Esophagus squamous epithelium (tissue), 5 donors: ENCODE measurements around the gene UBAP2L. TPM values are rescaled to one million over a fixed set of nuclear protein-coding genes. Genes with fewer than 3 reads are reported as not detected.
"Not testable (repeated sequence)": the region's sequence is repeated elsewhere in the genome, so short reads cannot be mapped to it uniquely, and the experiment has no call there.

Experiments used
- DNase-seq: peaks from one replicate; lab custom pipeline; 2025; lab: John Stamatoyannopoulos, UW
- H3K27ac ChIP-seq, 4 donors: fragments of 200-600 bp; sonication (generic); one replicate each; pipeline ENCODE4 v1.5.1; 2016 to 2019; ENCODE audit warnings: mild to moderate bottlenecking in 1 of 4
- H3K27me3 ChIP-seq, 4 donors: fragments of 200-600 bp; sonication (generic); 1 replicate in 3 of 4; 2 replicates in 1 of 4; pipeline versions ENCODE4 v1.5.1 to v1.6.0; 2017 to 2021; ENCODE audit warnings: antibody characterized with exemption in 1 of 4
- H3K36me3 ChIP-seq, 3 donors: fragments of 200-600 bp; sonication (generic); one replicate each; pipeline ENCODE4 v1.5.1; 2016 to 2019
- H3K4me1 ChIP-seq, 3 donors: fragments of 200-600 bp; sonication (generic); one replicate each; pipeline ENCODE4 v1.5.1; 2017 to 2019
- H3K4me3 ChIP-seq, 4 donors: fragments of 200-600 bp; sonication (generic); 1 replicate in 3 of 4; 2 replicates in 1 of 4; pipeline ENCODE4 v1.5.1; 2016 to 2019; ENCODE audit warnings: mild to moderate bottlenecking in 2 of 4, moderate library complexity in 1 of 4
- H3K9me3 ChIP-seq, 3 donors: fragments of 200-600 bp; sonication (generic); one replicate each; pipeline ENCODE4 v1.5.1; 2016 to 2019
- CTCF ChIP-seq, 6 experiments: fragments of 450-650 bp in 4 of 6; fragments of 200-600 bp in 2 of 6; sonication (generic) in 2 of 6; IDR thresholded peaks; one replicate each; pipeline ENCODE4 v1.5.1; 2016 to 2019; ENCODE audit warnings: antibody characterized with exemption in 6 of 6, mild to moderate bottlenecking in 4 of 6, moderate library complexity in 4 of 6
- POLR2A ChIP-seq, 4 donors: fragments of 450-650 bp; IDR thresholded peaks; one replicate each; pipeline ENCODE4 v1.6.1; 2017; ENCODE audit warnings: antibody characterized with exemption in 4 of 4, mild to moderate bottlenecking in 4 of 4, moderate library complexity in 3 of 4
- WGBS, 2 donors: methylation state at CpG; one replicate each; pipeline ENCODE4 v1.1.5; 2018; 5-methylcytosine and 5-hydroxymethylcytosine counted together
- intact Hi-C: fragments of 100-400 bp; cut with DNase I; formaldehyde crosslinking; loops from one replicate; pipeline ENCODE4 v1.15.0; 2022
- small RNA-seq, 4 donors: library from RNA; depleted of rRNA; stranded (forward); fragments of <200 nt; gene quantifications; one replicate each; pipeline ENCODE3, GENCODE V24; 2016
- total RNA-seq, 4 donors: library from RNA; depleted of rRNA; stranded (reverse); fragments of >200 nt; gene quantifications; one replicate each; pipeline ENCODE4 v1.1.0, GENCODE V29; 2016
- donor health status: DM: yes; HTN: yes; CAD: no.

The UBAP2L gene
- total RNA-seq, 4 donors from 2014 or later: 57.8 to 69.5 (median 69.1) TPM

- DNase-seq, H3K9me3 ChIP-seq, H3K27me3 ChIP-seq, H3K27ac ChIP-seq, H3K4me3 ChIP-seq, H3K4me1 ChIP-seq, intact Hi-C loops, H3K36me3 ChIP-seq: not testable (repeated sequence)
- 77 to 81% methylated on average over 10 to 11 of the region's 13 CpGs for WGBS, 2 donors
These were observed 91.7 kb downstream of the UBAP2L start for GRCh38 chr1:154312229-154313065.

DNA sequence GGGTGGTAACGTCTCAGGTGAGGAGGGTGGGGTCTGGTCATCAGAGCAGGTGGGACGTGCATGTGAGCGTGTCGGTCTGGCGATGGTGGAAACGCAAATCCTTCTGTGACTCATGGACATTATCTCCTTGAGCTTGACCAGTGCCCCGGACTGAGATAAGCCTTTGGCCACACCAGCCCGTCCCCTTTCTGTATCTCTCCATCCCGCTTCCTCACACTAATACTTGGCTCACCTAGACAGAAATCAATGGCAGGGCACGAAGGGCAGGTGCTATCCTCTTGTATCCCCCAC is 92.3 kb downstream of the UBAP2L start:
- H3K4me3 ChIP-seq: no peak overlapping the region
- no peaks in the 10 kb centered on the region for H3K36me3 ChIP-seq
- H3K27me3 ChIP-seq: no peaks in the 10 kb centered on the region
- intact Hi-C loops: no loop called here
- DNase-seq: no peak
- TF ChIP-seq POLR2A (IDR thresholded peaks at IDR 0.05) (no peak), CTCF (IDR thresholded peaks at IDR 0.05) (no peak)
- WGBS, 2 donors: 82 to 86% methylated on average over 9 to 10 of the region's 10 CpGs
- H3K9me3 ChIP-seq: no peaks in the 10 kb centered on the region
- H3K27ac ChIP-seq: no peak overlapping the region
- H3K4me1 ChIP-seq: no peaks in the 10 kb centered on the region

DNA sequence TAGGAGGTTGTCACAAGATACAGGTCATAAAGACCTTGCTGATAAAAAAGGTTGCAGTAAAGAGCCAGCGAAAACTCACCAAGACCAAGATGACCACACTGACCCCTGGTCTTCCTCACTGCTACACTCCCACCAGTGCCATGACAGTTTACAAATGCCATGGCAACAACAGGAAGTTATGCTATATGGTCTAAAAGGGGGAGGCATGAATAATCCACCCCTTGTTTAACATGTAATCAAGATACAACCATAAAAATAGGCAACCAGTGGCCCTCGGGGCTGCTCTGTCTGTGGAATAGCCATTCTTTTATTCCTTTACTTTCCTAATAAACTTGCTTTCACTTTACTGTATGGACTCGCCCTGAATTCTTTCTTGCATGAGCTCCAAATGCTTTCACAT is 93.5 kb downstream of the UBAP2L start:
- intact Hi-C loops, H3K4me1 ChIP-seq, H3K27me3 ChIP-seq, H3K36me3 ChIP-seq, DNase-seq, H3K9me3 ChIP-seq, H3K27ac ChIP-seq, H3K4me3 ChIP-seq: not testable (repeated sequence)
- 62 to 74% methylated on average over 3 of the region's 3 CpGs for WGBS, 2 donors

GRCh38 chr1:154316704-154317103 is 95.9 kb downstream of the UBAP2L start:
- H3K27me3 ChIP-seq: no peaks in the 10 kb centered on the region
- WGBS, 2 donors: 74 to 80% methylated on average over 1 of the region's 1 CpG
- no peak overlapping the region for H3K27ac ChIP-seq
- no peak for TF ChIP-seq POLR2A (IDR thresholded peaks at IDR 0.05)
- no peak for TF ChIP-seq CTCF (IDR thresholded peaks at IDR 0.05)
- H3K4me3 ChIP-seq: no peak overlapping the region
- no peaks in the 10 kb centered on the region for H3K36me3 ChIP-seq
- intact Hi-C loops: no loop called here
- DNase-seq: no peak
- no peaks in the 10 kb centered on the region for H3K4me1 ChIP-seq
- H3K9me3 ChIP-seq: no peaks in the 10 kb centered on the region

DNA sequence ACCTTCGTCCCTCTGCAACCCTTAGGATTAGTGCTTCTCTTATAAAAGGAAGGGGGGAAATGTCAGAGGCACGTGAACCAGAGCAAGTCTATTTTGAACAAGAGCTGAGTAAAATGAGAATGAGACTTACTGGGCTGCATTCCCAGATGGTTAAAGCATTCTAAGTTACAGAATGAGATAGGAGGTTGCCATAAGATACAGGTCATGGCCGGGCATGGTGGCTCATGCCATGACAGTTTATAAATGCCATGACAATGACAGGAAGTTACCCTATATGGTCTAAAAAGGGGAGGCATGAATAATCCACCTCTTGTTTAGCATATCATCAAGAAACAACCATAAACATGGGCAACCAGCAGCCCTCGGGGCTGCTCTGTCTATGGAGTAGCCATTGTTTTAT is 97.6 kb downstream of the UBAP2L start:
- Histone ChIP-seq H3K9me3 (no peaks in the 10 kb centered on the region), H3K27me3 (peaks cover 0 to 11% (median 0%) of the 10 kb centered on the region in 4 donors), H3K4me1 (no peaks in the 10 kb centered on the region), H3K4me3 (no peak overlapping the region), H3K27ac (no peak overlapping the region), H3K36me3 (no peaks in the 10 kb centered on the region)
- WGBS, 2 donors: 41 to 70% methylated on average over 4 of the region's 4 CpGs
- TF ChIP-seq POLR2A (IDR thresholded peaks at IDR 0.05): no peak
- no peak for TF ChIP-seq CTCF (IDR thresholded peaks at IDR 0.05)
- intact Hi-C loops: no loop called here
- no peak for DNase-seq

Small RNAs within 50 kb of the gene (small RNA-seq; reads per million reads assigned to genes)
- gene MIR190B (0 to 0.74 (median 0.50) reads per million in 4 donors), gene RF00273 (0 to 0.07 (median 0) reads per million in 4 donors), gene RNU6-121P (0 reads per million in 4 donors), gene RNU6-239P (0 reads per million in 4 donors), gene SNORA58B (0 reads per million in 4 donors)

Other genes starting within 250 kb of the UBAP2L start
- gene JTB, start 243.3 kb upstream of the UBAP2L start, total RNA-seq: 100 to 1,000 TPM; 144 to 225 (median 204) TPM
- 10 to 100 TPM; 24.1 to 45.8 (median 35.5) TPM for gene RAB13, start 234.6 kb upstream of the UBAP2L start, total RNA-seq
- 1,000 to 10,000 TPM in 3 of 4 donors, 100 to 1,000 TPM in 1; 688 to 4,009 (median 2,458) TPM for gene RPS27, start 230.2 kb upstream of the UBAP2L start, total RNA-seq
- under 1 TPM in 2 of 4 donors, not detected in 2; 0.09 to 0.19 TPM for gene NUP210L, start 65.9 kb upstream of the UBAP2L start, total RNA-seq
- 100 to 1,000 TPM; 216 to 387 (median 316) TPM for gene TPM3, start 28.9 kb upstream of the UBAP2L start, total RNA-seq
- gene CFAP141, start 14.6 kb upstream of the UBAP2L start, total RNA-seq: not detected
- gene HAX1, start 51.7 kb downstream of the UBAP2L start, total RNA-seq: 100 to 1,000 TPM in 1 of 4 donors, 10 to 100 TPM in 3; 39.3 to 105 (median 88.9) TPM
- gene AQP10, start 100.1 kb downstream of the UBAP2L start, total RNA-seq: not detected
- 10 to 100 TPM in 2 of 4 donors, 1 to 10 TPM in 2; 2.4 to 55.5 (median 11.1) TPM for gene ATP8B2, start 104.6 kb downstream of the UBAP2L start, total RNA-seq
- gene IL6R, start 184.4 kb downstream of the UBAP2L start, total RNA-seq: 10 to 100 TPM in 1 of 4 donors, 1 to 10 TPM in 3; 6.4 to 47.7 (median 8.1) TPM